CD4-positive, alpha-beta T cell treated with Interleukin-12 subunit alpha and Interleukin-12 subunit beta, for 1 hour (primary cell): ENCODE results near the gene PDCD6IP.
A peak's percentile ranks its signal among the peaks of the same experiment; 100 is the strongest.
"Not testable (repeated sequence)": the region's sequence is repeated elsewhere in the genome, so short reads cannot be mapped to it uniquely, and the experiment has no call there.

ENCODE experiments used
- DNase-seq: peaks from one replicate; pipeline ENCODE4 v3.0.0-alpha.2; 2020

Gene PDCD6IP

GRCh38 chr3:33792167-33792892, 6.1 kb upstream of the PDCD6IP start:
- DNase-seq = no peak

- no peak for DNase-seq
Measured at GRCh38 chr3:33795131-33795530, 3.3 kb upstream of the PDCD6IP start.

GRCh38 chr3:33795856-33796536, 2.4 kb upstream of the PDCD6IP start:
- DNase-seq = no peak

- no peak for DNase-seq
Measured at GRCh38 chr3:33798113-33798417, 365 bp upstream of the PDCD6IP start.

GRCh38 chr3:33799202-33799551, 747 bp downstream of the PDCD6IP start:
- no peak for DNase-seq

GRCh38 chr3:33803252-33803651, 4.8 kb downstream of the PDCD6IP start:
- DNase-seq = no peak

GRCh38 chr3:33803894-33804526, 5.6 kb downstream of the PDCD6IP start:
- DNase-seq = no peak

GRCh38 chr3:33807191-33807590, 8.8 kb downstream of the PDCD6IP start:
- DNase-seq = no peak

- no peak for DNase-seq
Measured at GRCh38 chr3:33808559-33808958, 10.1 kb downstream of the PDCD6IP start.

GRCh38 chr3:33810545-33810944, 12.1 kb downstream of the PDCD6IP start:
- DNase-seq = no peak

GRCh38 chr3:33821989-33822388, 23.6 kb downstream of the PDCD6IP start:
- no peak for DNase-seq

GRCh38 chr3:33823821-33824220, 25.4 kb downstream of the PDCD6IP start:
- no peak for DNase-seq

- no peak for DNase-seq
Measured at GRCh38 chr3:33825111-33825510, 26.7 kb downstream of the PDCD6IP start.

GRCh38 chr3:33826206-33826605, 27.8 kb downstream of the PDCD6IP start:
- no peak for DNase-seq

GRCh38 chr3:33826688-33827087, 28.3 kb downstream of the PDCD6IP start:
- DNase-seq = no peak

GRCh38 chr3:33829720-33830119, 31.3 kb downstream of the PDCD6IP start:
- DNase-seq = no peak

- no peak for DNase-seq
Measured at GRCh38 chr3:33831053-33831452, 32.6 kb downstream of the PDCD6IP start.

GRCh38 chr3:33833408-33834095, 35.1 kb downstream of the PDCD6IP start:
- no peak for DNase-seq

- no peak for DNase-seq
Measured at GRCh38 chr3:33834096-33834453, 35.6 kb downstream of the PDCD6IP start.

- not testable (repeated sequence) for DNase-seq
Measured at GRCh38 chr3:33837182-33837581, 38.8 kb downstream of the PDCD6IP start.

- DNase-seq = no peak
Measured at GRCh38 chr3:33839283-33839682, 40.9 kb downstream of the PDCD6IP start.

GRCh38 chr3:33840179-33840578, 41.7 kb downstream of the PDCD6IP start:
- no peak for DNase-seq

GRCh38 chr3:33848624-33849347, 50.4 kb downstream of the PDCD6IP start:
- DNase-seq = peak; percentile 7
